Chondrocyte (in vitro differentiated cells): ENCODE measurements around the gene CARD16. TPM values are rescaled to one million over a fixed set of nuclear protein-coding genes. Genes with fewer than 3 reads are reported as not detected.
"Not testable (repeated sequence)": the region's sequence is repeated elsewhere in the genome, so short reads cannot be mapped to it uniquely, and the experiment has no call there.

ENCODE experiments used
- DNase-seq: peaks from one replicate; pipeline ENCODE4 v3.0.0; 2021; ENCODE audit warnings: mixed read lengths, low spot score
- H3K27ac Mint-ChIP-seq: one replicate; pipeline ENCODE4 v1.8.0; 2021; ENCODE audit warnings: mild to moderate bottlenecking, moderate library complexity, mixed read lengths; ENCODE audit not compliant: unreplicated experiment
- H3K27me3 Mint-ChIP-seq: 2 replicates; pipeline ENCODE4 v1.8.0; 2021; ENCODE audit warnings: low read depth, mixed read lengths
- H3K36me3 Mint-ChIP-seq: 2 replicates; pipeline ENCODE4 v1.8.0; 2021; ENCODE audit warnings: low read depth, mixed read lengths
- H3K4me1 Mint-ChIP-seq: 2 replicates; pipeline ENCODE4 v1.8.0; 2021; ENCODE audit warnings: low read depth, mild to moderate bottlenecking, mixed read lengths
- H3K4me3 Mint-ChIP-seq: one replicate; pipeline ENCODE4 v1.8.0; 2021; ENCODE audit warnings: mild to moderate bottlenecking, moderate library complexity, mixed read lengths; ENCODE audit not compliant: unreplicated experiment
- H3K9me3 Mint-ChIP-seq: 2 replicates; pipeline ENCODE4 v1.8.0; 2021; ENCODE audit warnings: low read depth, mixed read lengths
- CTCF ChIP-seq: fragments of 200-600 bp; sonication (generic); IDR thresholded peaks from 2 replicates; pipeline ENCODE4 v1.5.0; 2021; ENCODE audit warnings: antibody characterized with exemption, mild to moderate bottlenecking, moderate library complexity
- total RNA-seq: library from RNA; stranded (reverse); gene quantifications from 3 replicates; pipeline ENCODE4 v1.2.1, GENCODE V29; 2021

CARD16 gene
- total RNA-seq, 1 donor from 2014 or later, result not detected

DNA sequence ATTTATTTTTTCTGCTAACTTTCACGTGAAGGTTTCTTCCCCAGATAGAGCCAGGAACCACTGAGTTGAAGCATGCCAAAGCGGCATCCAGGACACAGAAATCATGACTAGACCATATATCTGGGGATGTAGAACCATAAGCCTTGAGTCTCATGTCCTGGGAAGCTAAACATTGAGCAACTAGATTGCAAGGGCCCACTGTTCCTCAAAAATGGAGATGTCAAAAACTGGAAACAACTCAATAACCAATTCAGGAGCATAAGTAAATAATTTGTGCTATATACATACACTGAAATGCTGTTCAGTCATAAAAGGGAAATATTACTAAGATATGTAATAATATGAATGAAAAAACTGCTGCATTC, 29.0 kb upstream of the CARD16 start:
- no peaks in the 10 kb centered on the region for H3K9me3 Mint-ChIP-seq
- TF ChIP-seq CTCF, result no peak
- H3K4me1 Mint-ChIP-seq, result no peaks in the 10 kb centered on the region
- H3K27me3 Mint-ChIP-seq, result peaks cover 11% of the 10 kb centered on the region
- no peak overlapping the region for H3K4me3 Mint-ChIP-seq
- no peak for DNase-seq
- H3K27ac Mint-ChIP-seq, result no peak overlapping the region
- H3K36me3 Mint-ChIP-seq, result peaks cover 2% of the 10 kb centered on the region

- Mint-ChIP-seq H3K9me3 (no peaks in the 10 kb centered on the region), H3K27ac (no peak overlapping the region), H3K4me3 (no peak overlapping the region), H3K27me3 (peaks cover 12% of the 10 kb centered on the region), H3K4me1 (no peaks in the 10 kb centered on the region), H3K36me3 (peaks cover 2% of the 10 kb centered on the region)
- TF ChIP-seq CTCF, result no peak
- DNase-seq, result no peak
These were observed 28.5 kb upstream of the CARD16 start for GRCh38 chr11:105073456-105074165.

- H3K27me3 Mint-ChIP-seq, result not testable (repeated sequence)
These were observed 26.9 kb upstream of the CARD16 start for GRCh38 chr11:105072080-105072479.

GRCh38 chr11:105071089-105071732, 26.1 kb upstream of the CARD16 start:
- no peak for DNase-seq
- H3K4me3 Mint-ChIP-seq, result no peak overlapping the region
- peaks cover 11% of the 10 kb centered on the region for H3K27me3 Mint-ChIP-seq
- no peak overlapping the region for H3K27ac Mint-ChIP-seq
- no peak for TF ChIP-seq CTCF
- no peaks in the 10 kb centered on the region for H3K4me1 Mint-ChIP-seq
- H3K9me3 Mint-ChIP-seq, result no peaks in the 10 kb centered on the region
- peaks cover 2% of the 10 kb centered on the region for H3K36me3 Mint-ChIP-seq

More at GRCh38 chr11:105072080-105072479, 26.9 kb upstream of the CARD16 start:
- H3K4me1 Mint-ChIP-seq, H3K27ac Mint-ChIP-seq, H3K36me3 Mint-ChIP-seq, H3K4me3 Mint-ChIP-seq, DNase-seq, H3K9me3 Mint-ChIP-seq: not testable (repeated sequence)

DNA sequence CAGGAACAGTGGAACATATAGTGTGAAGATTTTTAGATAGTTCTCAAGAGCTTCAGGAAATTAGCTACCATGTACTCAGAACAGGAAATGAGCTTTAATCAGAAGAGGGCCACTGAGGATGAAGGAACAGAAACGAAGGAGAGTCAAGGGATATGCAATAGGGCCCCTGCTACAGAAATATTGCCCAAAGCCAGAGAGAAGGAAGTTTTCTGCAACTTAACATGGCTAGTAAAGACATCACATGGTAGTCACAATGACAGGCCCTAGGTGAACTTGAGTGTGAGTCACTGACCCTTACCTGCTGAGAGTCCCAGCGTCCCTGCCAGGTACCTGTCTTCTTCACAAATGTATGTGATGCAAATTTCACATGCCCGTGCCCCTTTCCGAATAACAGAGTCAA, 25.2 kb upstream of the CARD16 start:
- no peak for DNase-seq
- Mint-ChIP-seq H3K4me1 (no peaks in the 10 kb centered on the region), H3K27me3 (peaks cover 11% of the 10 kb centered on the region), H3K4me3 (no peak overlapping the region), H3K36me3 (peaks cover 2% of the 10 kb centered on the region), H3K27ac (no peak overlapping the region), H3K9me3 (no peaks in the 10 kb centered on the region)
- no peak for TF ChIP-seq CTCF

- H3K27me3 Mint-ChIP-seq, result peaks cover 11% of the 10 kb centered on the region
- H3K9me3 Mint-ChIP-seq, H3K36me3 Mint-ChIP-seq, DNase-seq, H3K4me1 Mint-ChIP-seq, H3K27ac Mint-ChIP-seq, H3K4me3 Mint-ChIP-seq: not testable (repeated sequence)
These were observed 24.6 kb upstream of the CARD16 start for GRCh38 chr11:105069749-105070148.

DNA sequence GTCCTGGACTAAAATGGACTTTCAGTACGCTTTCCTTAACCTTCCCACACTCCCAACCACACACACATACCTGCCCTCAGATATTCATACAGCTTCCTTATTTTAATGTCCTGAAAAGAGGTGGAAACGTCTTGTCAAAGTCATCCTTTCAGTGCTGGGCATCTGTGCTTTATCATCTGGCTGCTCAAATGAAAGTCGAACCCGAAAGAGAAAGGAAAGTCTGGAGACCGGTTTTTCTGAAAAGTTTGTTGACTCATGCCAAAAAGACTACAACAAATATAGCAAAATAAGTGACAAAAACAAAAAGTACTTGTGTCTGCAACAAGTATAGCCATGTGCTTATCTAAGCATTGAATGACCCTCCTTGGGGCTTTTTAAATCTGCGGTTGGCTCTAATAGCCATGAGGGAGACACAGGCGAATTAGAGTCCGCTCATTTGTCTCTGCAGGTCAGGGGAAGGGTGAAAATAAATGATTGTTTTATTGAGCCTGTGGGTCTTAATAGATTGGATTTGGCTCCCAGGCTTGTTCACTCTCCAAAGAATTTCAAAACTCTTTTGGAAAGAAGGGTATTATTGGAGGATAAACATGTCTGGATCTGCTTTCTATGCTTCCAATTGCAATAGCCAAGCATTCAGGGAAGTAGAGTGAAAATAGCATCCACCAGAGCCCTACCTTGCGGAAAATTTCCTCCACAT, 18.3 kb upstream of the CARD16 start:
- H3K27ac Mint-ChIP-seq, H3K4me1 Mint-ChIP-seq, H3K9me3 Mint-ChIP-seq, H3K4me3 Mint-ChIP-seq, H3K36me3 Mint-ChIP-seq, DNase-seq: not testable (repeated sequence)
- peaks cover 12% of the 10 kb centered on the region for H3K27me3 Mint-ChIP-seq
